Fibroblast of the aortic adventitia (primary cell): ENCODE measurements around the gene RBM4B. TPM values are rescaled to one million over a fixed set of nuclear protein-coding genes. Genes with fewer than 3 reads are reported as not detected.

Source experiments
- DNase-seq: peaks from one replicate; pipeline ENCODE4 v3.0.0-alpha.2; 2010; ENCODE audit warnings: low read depth
- H3K4me3 ChIP-seq: 2 replicates; pipeline ENCODE4 v1.5.1; 2011; ENCODE audit warnings: low read depth, mild to moderate bottlenecking, control low read depth, low read length, moderate library complexity
- CTCF ChIP-seq: IDR thresholded peaks from 2 replicates; pipeline ENCODE4 v1.5.1; 2011; ENCODE audit warnings: mild to moderate bottlenecking, low read length, control low read depth, inconsistent platforms; ENCODE audit not compliant: insufficient read depth
- total RNA-seq: library from RNA; depleted of rRNA; stranded (reverse); fragments of >200 nt; gene quantifications from 2 replicates; pipeline ENCODE4 v1.2.3, GENCODE V29; 2012; ENCODE audit warnings: low replicate concordance

The RBM4B gene
- total RNA-seq, 1 donor = 23.9 TPM

- TF ChIP-seq CTCF = no peak
- DNase-seq = no peak
- H3K4me3 ChIP-seq = no peak overlapping the region
Measured at GRCh38 chr11:66698491-66698890, 20.8 kb upstream of the RBM4B start.

- no peak for DNase-seq
Measured at GRCh38 chr11:66697988-66698387, 20.3 kb upstream of the RBM4B start.

GRCh38 chr11:66696146-66696545 is 18.5 kb upstream of the RBM4B start:
- H3K4me3 ChIP-seq = no peak overlapping the region
- TF ChIP-seq CTCF = no peak
- DNase-seq = no peak

More at GRCh38 chr11:66697988-66698387, 20.3 kb upstream of the RBM4B start:
- no peak for TF ChIP-seq CTCF
- no peak overlapping the region for H3K4me3 ChIP-seq

DNA sequence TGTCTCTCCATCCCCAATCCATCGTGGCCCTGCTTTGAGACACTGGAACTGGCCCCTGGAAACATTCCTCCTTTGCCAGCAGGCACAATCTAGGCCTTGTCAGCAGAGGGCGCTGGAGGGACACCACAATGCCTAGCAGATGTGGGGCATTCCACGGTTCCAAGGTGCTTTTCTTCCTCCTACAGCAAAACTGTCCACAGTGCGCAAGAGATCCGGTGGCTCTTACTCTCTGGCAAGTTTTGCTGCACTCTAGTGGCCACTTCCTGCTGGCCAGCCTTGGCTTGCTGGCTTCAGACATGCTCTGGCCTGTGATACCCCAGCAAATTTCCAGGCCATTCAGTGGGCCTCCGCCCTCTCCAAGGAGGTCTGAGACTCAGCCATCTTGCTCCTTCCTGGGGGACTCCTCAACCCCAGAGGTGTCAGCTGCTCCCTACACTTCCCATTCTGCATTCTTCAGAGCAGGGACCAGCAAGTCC is 17.1 kb upstream of the RBM4B start:
- TF ChIP-seq CTCF = peak; percentile 88
- DNase-seq = peak; percentile 99
- H3K4me3 ChIP-seq = no peak overlapping the region

- no peak for DNase-seq
- H3K4me3 ChIP-seq = no peak overlapping the region
- no peak for TF ChIP-seq CTCF
Measured at GRCh38 chr11:66694056-66694410, 16.3 kb upstream of the RBM4B start.

GRCh38 chr11:66693356-66694055 is 15.8 kb upstream of the RBM4B start:
- DNase-seq = no peak
- TF ChIP-seq CTCF = no peak
- no peak overlapping the region for H3K4me3 ChIP-seq

DNA sequence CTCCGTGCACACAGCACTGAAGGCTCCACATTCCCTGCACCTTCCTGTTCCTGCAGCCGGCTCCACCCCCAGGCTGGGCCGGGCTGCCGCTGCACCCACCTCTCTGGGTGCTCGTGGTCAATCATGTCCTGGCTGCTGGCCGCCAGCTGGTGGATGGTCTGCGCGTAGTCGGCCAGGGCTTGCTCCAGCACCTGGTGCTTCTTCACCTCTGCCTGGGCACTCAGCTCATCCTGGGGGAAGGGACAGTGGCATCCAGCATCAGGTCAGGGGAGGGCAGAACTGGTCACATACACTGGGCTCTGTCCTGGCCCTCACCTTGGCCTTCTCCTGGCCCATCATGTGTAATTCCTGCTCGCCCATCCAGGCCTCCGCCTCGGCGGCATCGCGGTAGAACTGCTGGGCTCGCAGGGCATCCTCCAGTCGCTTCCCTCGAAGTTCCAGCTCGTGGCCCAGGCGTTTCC is 15.2 kb upstream of the RBM4B start:
- DNase-seq = no peak
- no peak overlapping the region for H3K4me3 ChIP-seq
- no peak for TF ChIP-seq CTCF
